ENCODE data around the gene PATE1.

- TF ChIP-seq POLR2AphosphoS5 (IDR thresholded peaks at IDR 0.05; ENCODE audit: borderline replicate concordance, low read depth, low read length): no peak
- TF ChIP-seq EZH2 (IDR thresholded peaks at IDR 0.05): no peak
- no peak for TF ChIP-seq FOXP2 (optimal IDR thresholded peaks at IDR 0.05; ENCODE audit: control extremely low read depth, extremely low read length, insufficient read depth)
These were observed 38.6 kb downstream of the PATE1 start for GRCh38 chr11:125784678-125785077.
